CD4-positive, alpha-beta T cell treated with Interleukin-1 beta for 1 hour (primary cell): ENCODE data around the gene AZGP1.
"Not testable (repeated sequence)": the region's sequence is repeated elsewhere in the genome, so short reads cannot be mapped to it uniquely, and the experiment has no call there.

Experiments used
- DNase-seq, 2 donors: peaks; one replicate each; pipeline ENCODE4 v3.0.0-alpha.2; 2020 to 2022

AZGP1 gene

GRCh38 chr7:99949645-99950228 lies 26.1 kb downstream of the AZGP1 start:
- DNase-seq = peak in 1 of 2 donors; percentile 15

GRCh38 chr7:99947608-99948007 lies 28.2 kb downstream of the AZGP1 start:
- no peak for DNase-seq

GRCh38 chr7:99944497-99945070 lies 31.2 kb downstream of the AZGP1 start:
- DNase-seq = no peak

- no peak for DNase-seq
Measured at GRCh38 chr7:99943641-99944496, 32.0 kb downstream of the AZGP1 start.

GRCh38 chr7:99938296-99938695 lies 37.5 kb downstream of the AZGP1 start:
- no peak for DNase-seq

GRCh38 chr7:99935009-99935408 lies 40.8 kb downstream of the AZGP1 start:
- DNase-seq = not testable (repeated sequence)

GRCh38 chr7:99930376-99930775 lies 45.5 kb downstream of the AZGP1 start:
- no peak for DNase-seq

- no peak for DNase-seq
Measured at GRCh38 chr7:99929730-99930053, 46.1 kb downstream of the AZGP1 start.

GRCh38 chr7:99928994-99929729 lies 46.7 kb downstream of the AZGP1 start, which contains the start of gene GJC3:
Gene GJC3 (minus strand): TSS chr7:99929620. CDS start chr7:99929620, 0 bp downstream.
- DNase-seq = peak; percentile 28 to 44

GRCh38 chr7:99928188-99928587 lies 47.6 kb downstream of the AZGP1 start:
- no peak for DNase-seq

- DNase-seq = no peak
Measured at GRCh38 chr7:99927536-99927935, 48.3 kb downstream of the AZGP1 start.

- DNase-seq = no peak
Measured at GRCh38 chr7:99926321-99926720, 49.5 kb downstream of the AZGP1 start.

- no peak for DNase-seq
Measured at GRCh38 chr7:99923200-99923599, 52.6 kb downstream of the AZGP1 start.

GRCh38 chr7:99920149-99920548 lies 55.7 kb downstream of the AZGP1 start:
- DNase-seq = no peak

- DNase-seq = no peak
Measured at GRCh38 chr7:99919814-99920112, 56.1 kb downstream of the AZGP1 start.

- DNase-seq = peak; percentile 91
Measured at GRCh38 chr7:99918959-99919813, 56.6 kb downstream of the AZGP1 start, which contains the start of gene TRIM4. Gene TRIM4 (minus strand): TSS chr7:99919530. CDS start chr7:99919401, 129 bp downstream.
